GM18873 (cell line): Measurements from ENCODE around the gene RPL12.

Source experiments
- ATAC-seq: cut with Tn5 transposase; IDR thresholded peaks from one replicate; pipeline ENCODE4 v1.9.1; 2021; ENCODE audit warnings: mild to moderate bottlenecking, moderate library complexity, moderate number of reproducible peaks; ENCODE audit not compliant: unreplicated experiment, low FRiP score

Gene RPL12

DNA sequence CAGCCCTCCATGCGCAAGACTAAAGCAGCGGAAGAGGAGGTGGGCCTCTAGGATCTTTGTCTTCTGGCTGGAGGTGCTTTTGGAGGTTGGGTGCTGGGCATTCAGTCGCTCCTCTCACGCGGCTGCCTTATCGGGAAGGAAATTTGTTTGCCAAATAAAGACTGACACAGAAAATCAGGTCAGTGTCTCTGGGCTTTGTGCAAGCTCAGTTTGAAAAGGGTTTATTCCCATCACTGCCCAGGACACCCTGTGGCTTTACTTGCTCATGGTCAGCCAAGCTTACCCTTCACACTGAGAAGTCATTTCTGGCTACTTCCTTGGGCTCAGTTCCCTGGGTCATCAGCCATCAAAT lies 43.7 kb downstream of the RPL12 start:
- no peak for ATAC-seq

DNA sequence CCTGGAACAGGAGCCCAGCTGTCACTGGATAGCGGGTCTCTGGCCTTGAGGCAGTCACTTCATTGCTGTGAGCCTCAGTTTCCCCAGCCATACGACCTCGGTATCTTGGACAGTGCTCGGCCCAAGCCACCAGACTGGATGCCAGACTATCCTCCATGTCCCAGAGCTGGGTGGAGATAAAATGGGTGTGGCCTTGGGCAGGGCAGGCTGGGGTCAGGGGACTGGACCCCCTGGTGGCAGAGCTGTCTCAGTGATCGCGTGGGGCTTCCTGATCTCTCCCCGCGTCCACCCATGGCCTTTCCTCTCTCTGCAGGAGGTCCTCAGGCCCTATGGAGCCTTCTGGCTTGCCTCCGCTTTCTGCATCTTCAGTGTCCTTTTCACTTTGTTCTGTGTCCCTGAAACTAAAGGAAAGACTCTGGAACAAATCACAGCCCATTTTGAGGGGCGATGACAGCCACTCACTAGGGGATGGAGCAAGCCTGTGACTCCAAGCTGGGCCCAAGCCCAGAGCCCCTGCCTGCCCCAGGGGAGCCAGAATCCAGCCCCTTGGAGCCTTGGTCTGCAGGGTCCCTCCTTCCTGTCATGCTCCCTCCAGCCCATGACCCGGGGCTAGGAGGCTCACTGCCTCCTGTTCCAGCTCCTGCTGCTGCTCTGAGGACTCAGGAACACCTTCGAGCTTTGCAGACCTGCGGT lies 44.3 kb downstream of the RPL12 start:
- ATAC-seq = no peak

DNA sequence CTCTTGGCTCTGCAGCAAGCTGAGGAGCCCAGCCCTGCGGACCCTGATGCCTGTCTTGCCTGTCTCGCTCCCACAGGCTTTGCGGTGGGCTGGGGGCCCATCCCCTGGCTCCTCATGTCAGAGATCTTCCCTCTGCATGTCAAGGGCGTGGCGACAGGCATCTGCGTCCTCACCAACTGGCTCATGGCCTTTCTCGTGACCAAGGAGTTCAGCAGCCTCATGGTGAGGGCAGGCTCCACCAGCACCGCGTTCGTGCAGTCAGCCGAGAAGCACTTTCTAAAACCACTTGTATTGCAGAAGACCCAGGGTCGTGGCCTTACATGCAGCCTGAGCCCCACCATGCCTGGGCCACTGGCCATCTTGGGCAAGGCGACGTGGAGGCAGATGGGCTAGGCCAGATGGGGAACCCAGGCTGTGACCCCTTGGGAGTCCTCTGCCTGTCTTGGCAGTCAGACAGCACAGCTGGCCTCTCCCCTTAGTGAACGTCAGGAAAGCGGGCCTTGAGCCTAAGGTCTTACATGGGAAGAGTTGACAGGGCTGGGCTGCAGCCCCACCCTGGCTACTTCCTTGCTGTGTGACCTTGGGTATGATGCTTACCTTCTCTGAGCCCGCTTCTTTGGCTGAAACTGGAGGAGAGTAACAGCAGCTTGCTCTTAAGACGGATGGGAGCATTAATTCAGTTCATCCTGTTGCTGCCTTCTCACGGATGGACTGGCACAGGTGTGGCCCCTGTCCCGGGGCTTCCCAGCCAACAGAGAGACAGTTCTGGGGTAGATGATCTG lies 45.7 kb downstream of the RPL12 start:
- no peak for ATAC-seq

DNA sequence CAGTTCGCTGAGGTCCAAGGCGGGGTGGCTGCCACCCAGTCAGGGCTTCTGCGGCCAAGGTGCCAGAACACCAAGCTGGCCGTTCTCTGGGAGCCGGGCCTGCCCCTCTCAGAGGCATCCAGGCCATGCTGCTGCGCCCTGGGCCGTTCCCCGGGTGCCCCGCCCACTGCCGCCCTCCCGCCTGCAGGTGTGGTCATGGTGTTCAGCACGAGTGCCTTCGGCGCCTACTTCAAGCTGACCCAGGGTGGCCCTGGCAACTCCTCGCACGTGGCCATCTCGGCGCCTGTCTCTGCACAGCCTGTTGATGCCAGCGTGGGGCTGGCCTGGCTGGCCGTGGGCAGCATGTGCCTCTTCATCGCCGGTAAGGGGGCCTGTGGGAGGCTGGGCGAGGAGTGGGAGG lies 46.6 kb downstream of the RPL12 start:
- no peak for ATAC-seq

DNA sequence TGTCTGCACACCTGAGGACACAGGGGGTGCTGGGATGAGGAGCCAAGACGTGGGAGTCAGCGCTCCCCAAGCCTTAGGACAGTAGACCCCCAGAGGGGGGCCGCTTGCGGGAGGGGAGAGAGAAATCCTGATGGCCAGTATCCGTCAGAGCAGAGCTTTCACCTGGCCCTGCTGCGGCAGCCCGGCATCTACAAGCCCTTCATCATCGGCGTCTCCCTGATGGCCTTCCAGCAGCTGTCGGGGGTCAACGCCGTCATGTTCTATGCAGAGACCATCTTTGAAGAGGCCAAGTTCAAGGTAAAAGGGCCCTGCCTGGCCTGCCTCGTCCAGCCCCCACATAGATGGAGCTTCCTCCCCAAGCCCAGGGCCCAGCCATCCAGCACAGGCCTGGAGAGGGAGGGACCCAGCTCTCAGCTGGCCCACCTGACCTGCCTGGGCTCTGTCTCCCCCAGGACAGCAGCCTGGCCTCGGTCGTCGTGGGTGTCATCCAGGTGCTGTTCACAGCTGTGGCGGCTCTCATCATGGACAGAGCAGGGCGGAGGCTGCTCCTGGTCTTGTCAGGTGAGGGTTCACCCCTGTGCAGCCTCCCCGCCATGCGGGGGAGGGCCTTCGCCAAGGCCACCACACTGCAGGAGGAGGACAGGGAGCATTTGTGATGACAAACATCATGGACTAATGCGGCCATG lies 47.6 kb downstream of the RPL12 start:
- no peak for ATAC-seq

DNA sequence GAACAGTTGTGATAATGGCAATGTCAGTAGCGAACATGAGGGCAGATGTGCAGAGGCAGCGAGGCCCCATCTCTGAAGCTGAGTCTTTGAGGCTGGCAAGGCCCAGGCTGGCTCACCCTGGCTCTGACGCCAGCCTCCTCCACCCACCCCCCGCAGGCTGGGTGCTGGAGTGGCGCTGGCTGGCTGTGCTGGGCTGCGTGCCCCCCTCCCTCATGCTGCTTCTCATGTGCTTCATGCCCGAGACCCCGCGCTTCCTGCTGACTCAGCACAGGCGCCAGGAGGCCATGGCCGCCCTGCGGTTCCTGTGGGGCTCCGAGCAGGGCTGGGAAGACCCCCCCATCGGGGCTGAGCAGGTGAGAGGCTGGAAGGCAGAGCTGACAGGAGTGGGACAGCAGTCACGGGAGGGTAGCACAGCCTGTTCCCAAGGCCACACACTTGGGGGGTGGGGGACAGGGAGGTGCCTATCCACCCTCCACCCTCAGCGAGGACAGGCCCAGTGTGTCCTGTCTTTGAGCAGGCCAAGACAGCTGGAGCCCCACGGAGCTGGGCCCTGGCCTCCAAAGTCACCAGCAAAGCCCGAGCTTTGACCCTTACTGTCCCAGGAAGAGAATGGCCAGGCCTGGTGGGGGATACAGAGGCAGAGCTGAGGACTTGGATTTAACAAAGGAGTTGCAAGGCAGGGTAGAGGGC lies 48.7 kb downstream of the RPL12 start:
- no peak for ATAC-seq

DNA sequence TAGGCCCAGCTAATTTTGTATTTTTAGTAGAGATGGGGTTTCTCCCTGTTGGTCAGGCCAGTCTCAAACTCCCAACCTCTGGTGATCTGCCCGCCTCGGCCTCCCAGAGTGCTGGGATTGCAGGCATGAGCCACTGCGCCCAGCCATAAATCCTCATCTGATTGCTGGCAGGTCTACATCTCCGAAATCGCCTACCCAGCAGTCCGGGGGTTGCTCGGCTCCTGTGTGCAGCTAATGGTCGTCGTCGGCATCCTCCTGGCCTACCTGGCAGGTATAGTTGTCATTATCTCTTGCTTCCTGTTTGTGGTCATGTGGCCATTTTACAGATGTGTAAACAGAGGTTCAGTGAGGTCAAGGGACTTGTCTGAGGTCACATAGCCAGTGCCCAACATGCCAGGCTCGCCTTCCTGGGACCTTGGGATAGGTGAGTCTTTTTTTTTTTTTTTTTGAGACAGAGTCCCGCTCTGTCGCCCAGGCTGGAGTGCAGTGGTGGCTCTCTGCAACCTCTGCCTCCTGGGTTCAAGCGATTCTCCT lies 51.4 kb downstream of the RPL12 start:
- ATAC-seq = no peak

DNA sequence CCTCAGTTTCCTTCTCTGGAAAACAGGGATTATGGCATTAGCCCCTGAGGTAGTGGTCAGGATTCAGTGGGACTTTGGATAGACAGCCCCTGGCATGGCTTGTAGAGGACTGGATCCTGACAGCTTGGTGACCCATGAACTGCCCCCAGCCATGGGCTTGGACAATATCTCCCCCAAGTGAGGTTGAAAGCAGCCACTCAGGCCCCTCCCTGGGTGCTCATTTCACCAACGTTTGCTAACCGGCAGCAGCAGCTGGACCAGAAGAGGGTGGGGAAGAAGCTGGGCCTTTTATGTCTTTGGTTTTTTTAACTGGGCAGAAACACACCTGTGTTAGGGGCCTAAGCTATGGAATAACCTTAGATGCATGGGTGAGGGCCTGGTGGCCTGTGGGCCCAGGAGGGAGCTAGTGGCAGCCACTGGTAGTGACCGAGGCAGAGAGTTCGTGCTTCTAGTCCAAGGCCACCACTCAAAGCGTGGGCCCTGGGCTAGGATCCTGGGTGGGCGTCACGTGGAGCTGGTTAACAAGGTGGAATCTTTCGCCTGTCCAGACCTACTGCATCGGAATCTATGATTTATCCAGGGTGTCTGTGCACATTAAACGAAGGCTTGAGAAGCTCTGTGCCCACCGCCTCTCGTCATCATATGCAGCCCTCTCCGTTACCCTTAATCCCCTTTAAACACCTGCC lies 52.3 kb downstream of the RPL12 start:
- no peak for ATAC-seq

DNA sequence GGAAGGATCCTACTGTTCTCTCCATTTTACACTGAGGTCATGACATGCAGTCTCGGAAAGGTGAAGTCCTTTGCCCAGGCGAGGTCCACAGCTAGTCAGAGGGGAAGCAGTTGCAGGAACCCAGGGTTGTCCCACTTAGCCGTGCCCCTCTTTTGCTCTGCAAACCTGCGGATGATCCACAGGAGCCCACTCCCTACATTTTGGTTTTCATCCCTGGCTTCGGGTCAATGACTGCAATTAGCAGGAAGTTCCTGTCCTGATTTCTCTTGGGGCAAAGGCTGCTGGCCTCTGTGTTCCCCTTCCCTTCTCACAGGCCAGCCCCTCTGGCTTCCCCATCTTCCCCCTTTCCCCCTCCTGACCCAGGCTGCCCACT lies 52.9 kb downstream of the RPL12 start:
- no peak for ATAC-seq
